Activated CD4-positive, alpha-beta T cell treated with anti-CD3 and anti-CD28 coated beads for 1 hour (primary cell): Measurements from ENCODE around the gene NECAP2.

ENCODE experiments used
- DNase-seq: peaks from one replicate; pipeline ENCODE4 v3.0.0-alpha.2; 2020

The NECAP2 gene, protein sequence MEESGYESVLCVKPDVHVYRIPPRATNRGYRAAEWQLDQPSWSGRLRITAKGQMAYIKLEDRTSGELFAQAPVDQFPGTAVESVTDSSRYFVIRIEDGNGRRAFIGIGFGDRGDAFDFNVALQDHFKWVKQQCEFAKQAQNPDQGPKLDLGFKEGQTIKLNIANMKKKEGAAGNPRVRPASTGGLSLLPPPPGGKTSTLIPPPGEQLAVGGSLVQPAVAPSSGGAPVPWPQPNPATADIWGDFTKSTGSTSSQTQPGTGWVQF

DNA sequence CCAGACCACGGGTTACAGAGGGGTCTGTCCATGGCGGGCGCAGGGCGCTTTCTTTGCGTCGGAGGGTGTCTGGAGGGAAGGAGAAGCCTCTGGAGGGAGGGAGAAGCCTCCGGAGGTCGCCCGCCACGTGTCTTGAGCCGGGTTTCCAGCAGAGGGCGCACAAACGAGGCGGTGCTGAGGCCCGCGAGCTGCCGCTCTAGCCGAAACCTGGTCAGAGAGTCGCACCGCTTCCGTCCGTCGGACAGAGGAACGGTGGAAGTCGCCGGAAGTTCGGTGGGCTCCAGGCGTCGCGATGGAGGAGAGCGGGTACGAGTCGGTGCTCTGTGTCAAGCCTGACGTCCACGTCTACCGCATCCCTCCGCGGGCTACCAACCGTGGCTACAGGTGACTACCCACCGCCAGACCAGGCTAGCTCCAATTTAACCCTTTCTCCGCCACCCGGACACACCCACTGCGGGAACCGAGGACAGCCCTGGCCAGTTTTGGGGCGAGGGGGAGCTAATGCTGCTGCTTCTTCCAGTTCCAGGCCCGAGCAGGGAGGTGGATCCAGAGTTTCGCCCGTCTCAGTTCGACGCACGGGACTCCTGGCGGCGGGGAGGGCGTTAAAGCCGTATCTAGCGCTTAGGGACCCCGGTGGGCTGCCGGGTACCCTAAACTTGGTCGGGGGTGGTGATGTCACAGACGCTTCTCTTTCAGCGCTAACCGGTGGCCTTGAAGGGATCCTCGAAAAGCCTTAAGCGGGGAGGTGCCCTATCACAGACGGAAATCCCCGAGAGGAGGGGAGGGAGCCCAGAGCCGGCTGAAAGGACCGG, at the start of gene NECAP2:
TSS of gene NECAP2 (plus strand) at position 255 of the 812 bp plus-strand sequence. CDS start at position 293, 38 bp downstream.
- DNase-seq = peak; percentile 87

DNA sequence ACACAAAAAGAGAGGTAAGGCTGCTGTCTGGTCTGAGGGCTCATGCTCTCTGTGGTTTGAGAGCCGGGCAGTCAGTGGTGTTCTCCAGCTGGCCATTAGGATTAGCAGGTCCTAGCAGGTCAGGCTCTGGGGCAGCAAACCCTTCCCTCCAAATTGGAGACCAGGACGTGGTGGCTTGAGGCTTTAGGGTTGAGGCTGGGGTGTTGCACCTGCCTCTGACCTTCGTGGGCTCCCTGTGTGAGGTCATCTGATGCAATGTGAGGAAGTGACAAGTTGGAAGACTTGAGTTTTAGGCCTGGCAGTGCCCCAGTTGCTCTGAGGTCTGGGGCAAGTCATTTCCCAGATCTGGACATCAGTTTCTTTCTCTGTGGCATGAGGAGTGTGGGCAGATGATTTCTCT, 49.1 kb upstream of the NECAP2 start:
- DNase-seq = no peak

DNA sequence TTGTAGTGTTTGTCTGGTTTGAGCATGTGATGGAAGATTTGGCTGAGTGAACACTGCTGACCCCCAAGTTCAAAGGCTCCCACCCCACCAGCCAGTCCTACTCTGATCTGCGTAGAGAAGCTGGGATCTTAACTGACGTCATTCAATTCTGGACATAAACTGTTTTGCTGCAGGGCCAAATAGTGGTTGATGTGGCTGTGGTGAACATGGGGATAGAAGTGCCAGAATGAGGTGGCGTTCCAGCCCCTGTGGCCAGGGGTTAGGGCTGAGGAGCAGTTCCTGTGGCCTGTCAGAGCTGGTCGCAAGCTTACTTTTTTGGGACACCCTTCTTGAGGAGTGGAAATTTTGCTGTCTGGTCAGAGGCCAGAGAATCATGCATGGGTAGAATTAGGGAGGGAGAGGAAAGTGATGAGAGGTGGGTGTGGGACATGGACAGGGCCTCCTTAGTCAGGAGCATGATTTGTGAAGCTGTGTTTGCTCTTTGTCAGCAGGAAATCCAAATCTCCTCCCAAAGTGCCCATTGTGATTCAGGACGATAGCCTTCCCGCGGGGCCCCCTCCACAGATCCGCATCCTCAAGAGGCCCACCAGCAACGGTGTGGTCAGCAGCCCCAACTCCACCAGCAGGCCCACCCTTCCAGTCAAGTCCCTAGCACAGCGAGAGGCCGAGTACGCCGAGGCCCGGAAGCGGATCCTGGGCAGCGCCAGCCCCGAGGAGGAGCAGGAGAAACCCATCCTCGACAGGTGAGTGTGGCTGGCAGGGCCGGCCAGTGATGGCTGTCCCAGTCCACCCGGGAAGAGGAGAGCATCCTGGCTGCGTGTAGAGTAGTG, 47.6 kb upstream of the NECAP2 start:
- no peak for DNase-seq

DNA sequence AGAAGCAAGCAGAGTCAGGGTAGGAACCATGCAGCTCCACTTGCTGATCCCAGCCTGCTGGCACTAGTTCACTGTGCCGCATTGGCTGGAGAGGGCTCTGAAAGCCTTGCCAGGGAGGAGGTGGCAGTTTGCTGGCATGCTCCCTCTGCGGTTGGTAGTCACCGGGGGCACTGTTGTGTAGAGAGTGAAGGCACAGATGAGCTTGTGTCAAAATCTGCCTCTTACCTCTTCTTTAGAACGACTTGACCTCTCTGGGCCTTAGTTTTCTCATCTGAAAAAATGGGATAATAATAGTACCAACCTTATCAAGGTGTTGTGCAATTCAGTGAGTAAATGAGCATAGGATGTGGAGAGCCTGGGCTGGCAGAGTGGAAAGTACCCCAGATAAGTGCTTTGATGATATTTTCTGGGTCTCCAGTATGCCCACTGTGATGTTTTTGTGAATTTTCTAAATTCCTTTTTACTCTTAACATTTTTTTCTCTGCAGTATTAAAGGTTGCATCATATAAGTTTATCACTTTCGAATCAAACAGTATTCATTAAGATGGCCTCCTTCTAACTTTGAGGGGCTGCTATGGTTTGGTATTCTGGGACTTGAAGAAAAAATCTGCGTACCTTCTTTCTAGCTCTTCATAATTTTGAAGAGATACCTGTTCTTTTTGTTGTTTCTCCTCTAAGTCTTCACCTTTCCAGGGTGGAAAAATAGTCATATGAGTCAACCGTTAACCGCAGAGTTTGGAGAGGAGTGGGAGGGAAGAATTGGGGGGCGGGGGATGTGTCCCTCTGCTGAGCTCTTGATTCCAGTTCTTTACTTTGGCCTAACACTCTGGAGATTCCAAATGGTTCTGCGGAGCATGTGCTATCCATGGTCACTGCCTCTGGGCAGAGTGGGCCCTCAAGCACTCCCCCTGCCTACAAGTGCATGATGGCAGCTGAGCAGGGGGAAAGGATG, 46.7 kb upstream of the NECAP2 start:
- no peak for DNase-seq

DNA sequence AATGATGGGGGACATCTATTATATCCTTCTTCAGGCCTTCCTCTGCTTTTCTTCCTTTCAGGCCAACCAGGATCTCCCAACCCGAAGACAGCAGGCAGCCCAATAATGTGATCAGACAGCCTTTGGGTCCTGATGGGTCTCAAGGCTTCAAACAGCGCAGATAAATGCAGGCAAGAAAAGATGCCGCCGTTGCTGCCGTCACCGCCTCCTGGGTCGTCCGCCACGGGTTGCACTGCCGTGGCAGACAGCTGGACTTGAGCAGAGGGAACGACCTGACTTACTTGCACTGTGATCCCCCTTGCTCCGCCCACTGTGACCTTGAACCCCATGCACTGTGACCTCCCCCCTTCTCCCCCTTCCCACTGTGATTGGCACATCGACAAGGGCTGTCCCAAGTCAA, 45.5 kb upstream of the NECAP2 start:
- no peak for DNase-seq

DNA sequence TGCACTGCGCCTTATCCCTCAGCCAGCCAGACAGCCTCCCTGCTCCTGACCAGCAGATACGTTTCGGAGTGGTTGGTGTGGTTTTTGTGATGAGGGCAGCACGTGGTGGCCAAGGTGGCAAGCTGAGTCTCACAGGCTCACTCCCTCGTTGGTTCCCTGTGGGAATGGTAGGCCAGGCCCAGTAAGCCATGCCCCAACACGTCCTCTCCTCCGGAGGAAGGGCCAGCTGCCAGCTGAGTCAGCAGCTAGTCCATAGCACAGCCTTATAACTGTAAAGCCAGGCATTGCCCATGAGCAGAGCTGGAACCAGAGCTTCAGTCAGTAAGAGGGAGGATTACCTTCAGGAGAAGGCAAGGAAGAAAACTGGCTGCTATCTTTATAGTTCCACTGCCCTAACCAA, 43.9 kb upstream of the NECAP2 start:
- DNase-seq = no peak

DNA sequence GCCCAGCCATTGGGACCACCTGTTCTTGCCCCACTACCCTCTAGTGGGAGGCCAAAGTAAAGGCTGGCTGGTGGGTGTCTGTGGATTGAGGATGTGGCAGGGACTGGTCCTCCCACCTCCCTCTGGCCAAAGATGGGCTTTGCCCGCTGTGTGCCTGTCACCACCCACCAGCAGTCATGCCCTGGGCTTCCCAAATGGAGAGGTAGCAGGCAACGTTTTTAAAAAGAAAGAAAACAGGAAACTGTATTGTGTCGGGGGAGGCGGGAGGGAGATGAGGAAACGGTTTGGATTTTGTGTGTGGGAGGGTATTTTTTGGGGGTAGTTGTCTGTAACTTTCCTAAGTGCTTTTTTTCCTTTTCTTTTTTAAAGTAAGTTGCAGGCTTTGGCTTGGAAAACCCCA, 43.4 kb upstream of the NECAP2 start:
- DNase-seq = no peak

DNA sequence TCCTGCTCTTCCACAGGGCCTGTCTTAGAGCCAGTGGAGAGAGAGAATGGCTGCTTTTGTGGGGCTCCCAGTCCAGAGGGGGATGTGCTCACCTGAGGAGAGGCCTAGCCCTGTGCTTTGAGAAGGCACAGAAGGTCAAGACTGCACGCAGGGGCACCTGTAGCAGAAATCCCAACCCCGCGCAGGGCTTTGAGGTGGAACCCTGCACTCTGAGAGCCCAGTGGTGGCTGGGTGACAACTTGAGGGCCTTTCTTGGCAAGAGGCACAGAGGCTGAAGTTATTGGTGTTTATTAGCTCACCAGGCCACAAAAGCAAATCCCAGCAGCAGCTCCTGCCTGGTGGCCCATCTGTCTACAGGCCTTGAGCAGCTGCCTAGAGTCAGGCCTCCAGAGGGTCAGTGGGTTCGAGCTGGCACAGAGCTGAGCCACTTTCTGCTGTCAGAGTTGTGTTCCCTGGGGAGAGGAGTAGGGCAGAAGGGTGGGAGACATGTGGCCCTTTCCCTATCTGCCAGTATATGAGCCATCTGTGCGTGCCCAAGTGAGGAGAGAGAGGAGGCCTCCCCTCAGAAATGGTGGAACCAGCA, 42.1 kb upstream of the NECAP2 start:
- no peak for DNase-seq

DNA sequence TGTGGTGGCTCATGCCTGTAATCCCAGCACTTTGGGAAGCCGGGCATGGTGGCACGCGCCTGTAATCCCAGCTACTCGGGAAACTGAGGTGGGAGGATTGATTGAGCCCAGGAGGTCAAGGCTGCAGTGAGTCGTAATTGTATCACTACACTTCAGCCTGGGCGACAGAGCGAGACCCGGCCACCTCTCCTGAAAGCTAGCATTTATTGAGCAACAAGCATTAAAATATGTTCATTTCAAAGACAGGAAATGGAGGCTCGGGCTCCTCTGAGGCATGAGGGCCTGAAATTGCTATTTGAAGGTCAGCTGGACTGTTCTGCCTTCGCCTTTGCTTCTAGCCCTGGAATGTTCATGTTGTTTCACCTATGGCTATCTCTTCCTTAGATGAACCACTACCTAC, 37.8 kb upstream of the NECAP2 start:
- DNase-seq = no peak

DNA sequence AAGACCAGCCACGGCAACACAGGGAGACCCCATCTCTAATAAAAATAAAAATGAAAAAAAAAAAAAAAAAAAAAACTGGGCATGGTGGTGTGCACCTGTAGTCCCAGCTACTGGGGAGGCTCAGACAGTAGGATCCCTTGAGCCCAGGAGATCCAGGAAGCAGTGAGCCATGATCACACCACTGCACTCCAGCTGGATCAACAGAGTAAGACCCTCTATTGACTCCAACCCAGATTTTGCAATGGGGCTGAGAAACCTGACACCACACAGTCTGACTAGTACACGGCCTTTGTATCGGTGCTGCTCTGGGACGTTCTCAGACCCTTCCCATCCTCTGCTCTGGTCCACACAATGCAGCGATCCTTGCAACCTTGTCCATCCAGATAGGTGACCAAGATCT, 35.1 kb upstream of the NECAP2 start:
- no peak for DNase-seq

DNA sequence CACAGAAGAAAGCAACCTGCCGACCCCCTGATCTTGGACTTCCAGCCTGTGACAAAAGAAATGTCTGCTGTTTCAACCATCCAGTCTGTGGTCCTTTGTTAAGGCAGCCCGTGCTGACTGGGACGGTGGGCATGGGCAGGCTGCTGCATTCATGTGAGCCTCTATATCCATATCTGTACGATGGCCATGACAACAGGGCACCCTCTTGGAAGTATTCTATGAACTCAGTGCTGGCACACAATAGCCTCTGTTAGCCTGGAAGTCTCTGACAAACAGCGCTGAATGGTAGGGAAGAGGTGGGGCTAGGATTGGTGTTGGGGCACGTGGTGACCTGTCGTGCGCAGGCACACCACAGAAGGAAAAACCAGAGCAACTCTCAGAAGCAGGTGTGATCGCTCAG, 33.7 kb upstream of the NECAP2 start:
- DNase-seq = no peak

DNA sequence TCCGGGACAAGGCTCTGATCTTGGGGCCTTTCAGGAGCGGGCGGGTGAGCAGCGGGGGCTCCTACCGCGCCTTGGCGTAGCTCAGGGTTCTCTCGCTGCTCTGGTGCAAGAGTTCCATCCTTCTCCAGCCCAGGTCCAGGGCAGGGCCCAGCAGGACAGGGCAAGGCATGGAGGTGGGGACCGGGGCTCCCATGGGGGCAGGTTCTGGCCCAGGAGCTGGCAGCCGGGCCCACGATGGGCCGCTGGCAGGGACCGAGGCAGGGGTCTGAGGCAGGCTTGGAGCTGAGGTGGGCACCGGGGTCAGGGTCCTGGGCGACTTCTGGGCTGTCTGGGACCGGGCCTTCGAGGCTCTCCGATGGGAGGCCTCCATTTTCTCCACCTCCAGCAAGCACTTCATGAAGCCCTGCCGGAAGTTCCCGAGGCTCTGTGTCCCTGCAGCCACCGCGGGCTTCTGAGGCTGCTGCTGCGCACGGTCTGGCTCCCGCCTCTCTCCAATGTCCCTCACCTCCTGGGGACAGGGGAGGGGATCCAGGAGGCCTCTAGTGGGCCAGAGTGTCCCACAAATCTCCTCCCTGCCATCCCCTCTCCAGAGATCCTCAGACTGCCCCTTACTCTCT, 30.9 kb upstream of the NECAP2 start:
- no peak for DNase-seq

DNA sequence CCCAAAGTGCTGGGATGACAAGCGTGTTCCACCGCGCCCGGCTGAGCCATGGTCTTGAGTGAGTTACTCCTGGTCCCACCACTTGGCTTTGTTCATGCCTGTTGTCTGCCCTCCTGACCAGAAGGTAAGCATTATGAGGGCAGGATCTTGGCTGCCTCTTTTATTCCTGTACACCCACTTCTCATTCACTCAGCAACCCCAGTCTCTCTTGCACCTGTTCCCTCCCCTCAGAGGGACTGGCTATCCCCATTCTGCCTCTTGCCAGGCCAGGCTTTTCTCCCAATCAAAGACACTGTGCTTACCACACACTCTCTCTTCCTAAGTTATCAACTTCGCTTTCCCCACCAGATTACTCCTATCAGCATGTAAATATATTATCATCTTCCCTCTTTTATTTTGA, 29.7 kb upstream of the NECAP2 start:
- no peak for DNase-seq

DNA sequence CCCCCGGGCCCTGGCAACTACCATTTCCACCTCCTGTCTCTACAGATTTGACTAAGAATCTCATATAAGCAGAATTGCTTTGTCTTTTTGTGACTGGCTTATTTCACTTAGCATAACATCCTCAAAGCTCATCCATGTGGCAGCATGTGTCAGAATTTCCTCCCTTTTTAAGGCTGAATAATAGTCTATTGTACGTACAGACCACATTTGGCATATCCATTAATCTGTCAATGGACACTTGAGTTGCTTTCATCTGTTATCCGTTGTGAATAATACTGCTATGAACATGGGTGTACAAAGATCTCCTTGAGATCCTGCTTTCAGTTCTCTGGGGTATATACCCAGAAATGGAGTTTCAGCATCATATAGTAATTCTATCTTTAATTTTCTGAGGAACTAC, 27.3 kb upstream of the NECAP2 start:
- no peak for DNase-seq

DNA sequence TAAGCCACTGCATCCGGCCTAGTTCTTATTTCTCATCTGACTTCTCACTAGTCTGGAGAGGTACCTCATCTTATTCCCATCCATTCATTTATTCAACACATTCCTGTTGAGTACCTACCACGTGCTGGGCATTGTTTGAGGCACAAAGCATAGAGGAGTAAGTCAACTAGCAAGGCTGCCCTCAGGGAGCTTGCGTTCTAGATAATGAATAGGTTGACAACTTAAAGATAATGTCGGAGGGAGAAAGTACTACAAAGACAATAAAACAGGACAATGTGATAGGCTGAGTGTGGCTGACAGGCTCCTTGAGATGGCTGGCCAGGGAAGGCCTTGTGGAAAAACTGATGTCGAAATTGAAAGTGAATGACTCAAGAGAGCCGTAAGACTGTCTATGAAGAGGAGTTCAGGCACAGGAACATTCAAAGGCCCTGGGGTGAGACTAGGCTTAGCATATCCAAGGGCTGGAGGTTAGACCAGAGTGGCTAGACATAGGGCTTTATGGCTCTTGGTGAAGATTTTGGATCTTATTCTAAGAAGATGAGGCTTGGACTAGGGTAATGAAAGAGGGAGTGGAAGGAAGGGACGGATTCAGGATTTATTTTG, 21.6 kb upstream of the NECAP2 start:
- DNase-seq = no peak

DNA sequence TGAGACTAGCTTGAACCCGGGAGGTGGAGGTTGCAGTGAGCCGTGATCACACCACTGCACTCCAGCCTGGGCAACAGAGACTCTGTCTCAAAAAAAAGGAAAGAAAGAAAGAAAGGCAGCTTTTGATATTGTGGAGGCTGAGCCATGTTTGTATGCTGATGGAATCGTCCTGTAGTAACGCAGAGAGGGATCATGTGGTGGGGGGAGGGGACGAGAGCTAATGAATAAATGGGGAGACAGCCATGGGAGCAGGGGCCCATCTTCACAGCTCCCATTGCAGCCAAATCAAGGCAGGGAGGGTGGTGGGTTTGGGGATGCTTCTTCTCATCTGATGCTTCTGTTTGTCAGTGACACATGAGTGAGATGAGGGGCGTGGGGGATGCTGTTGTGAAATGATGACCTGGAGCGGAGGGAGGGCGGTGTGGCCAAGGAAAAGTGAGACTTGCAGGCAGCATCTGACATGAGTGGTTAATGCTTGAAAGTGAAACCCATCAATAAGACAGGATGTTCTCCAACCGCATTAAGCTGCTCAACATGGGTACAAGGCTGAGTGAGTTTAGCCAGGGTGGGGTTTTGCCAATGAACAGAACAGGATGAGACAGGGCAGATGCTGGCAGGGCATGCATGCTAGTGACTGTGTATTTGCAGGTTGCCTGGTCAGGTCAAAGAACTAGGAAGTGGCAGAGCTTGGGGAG, 20.0 kb upstream of the NECAP2 start:
- peak; percentile 24 for DNase-seq

DNA sequence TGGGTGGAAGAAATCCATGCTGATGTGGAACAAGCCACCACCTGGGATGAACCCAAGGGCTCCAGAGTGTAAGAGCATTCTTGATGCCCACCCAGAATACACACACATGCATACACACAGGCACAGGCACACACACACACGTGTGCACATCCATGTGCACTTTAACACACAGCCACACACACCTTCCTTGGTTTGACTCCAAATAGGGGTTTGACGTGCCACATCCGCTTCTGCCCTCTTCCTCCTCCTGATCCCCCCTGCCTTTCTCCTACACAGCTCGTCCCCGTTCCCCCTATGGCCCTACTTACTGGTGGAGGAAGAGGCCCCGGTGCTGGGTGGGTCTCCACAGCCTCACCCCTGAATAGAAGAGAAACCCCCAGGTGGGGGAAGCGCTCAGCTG, 19.3 kb upstream of the NECAP2 start:
- no peak for DNase-seq

DNA sequence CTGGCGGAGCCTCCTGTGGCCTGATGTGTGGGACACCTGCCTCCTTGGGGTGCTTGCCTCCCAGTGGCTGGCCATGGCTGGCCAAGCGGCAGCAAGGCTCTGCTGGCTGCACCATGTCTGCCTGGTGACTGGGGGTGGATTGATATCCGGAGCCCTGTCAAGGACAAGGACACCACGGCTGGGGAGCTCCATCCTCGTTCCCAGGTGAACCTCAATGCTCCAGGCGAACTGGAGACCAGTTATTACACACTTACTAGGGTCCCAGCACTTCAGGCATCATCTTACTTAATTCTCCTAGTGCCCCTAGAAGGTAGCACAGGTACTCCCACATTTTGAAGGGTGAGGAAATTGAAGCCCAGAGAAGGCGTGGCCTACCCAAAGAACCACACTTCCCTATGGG, 18.5 kb upstream of the NECAP2 start:
- no peak for DNase-seq

DNA sequence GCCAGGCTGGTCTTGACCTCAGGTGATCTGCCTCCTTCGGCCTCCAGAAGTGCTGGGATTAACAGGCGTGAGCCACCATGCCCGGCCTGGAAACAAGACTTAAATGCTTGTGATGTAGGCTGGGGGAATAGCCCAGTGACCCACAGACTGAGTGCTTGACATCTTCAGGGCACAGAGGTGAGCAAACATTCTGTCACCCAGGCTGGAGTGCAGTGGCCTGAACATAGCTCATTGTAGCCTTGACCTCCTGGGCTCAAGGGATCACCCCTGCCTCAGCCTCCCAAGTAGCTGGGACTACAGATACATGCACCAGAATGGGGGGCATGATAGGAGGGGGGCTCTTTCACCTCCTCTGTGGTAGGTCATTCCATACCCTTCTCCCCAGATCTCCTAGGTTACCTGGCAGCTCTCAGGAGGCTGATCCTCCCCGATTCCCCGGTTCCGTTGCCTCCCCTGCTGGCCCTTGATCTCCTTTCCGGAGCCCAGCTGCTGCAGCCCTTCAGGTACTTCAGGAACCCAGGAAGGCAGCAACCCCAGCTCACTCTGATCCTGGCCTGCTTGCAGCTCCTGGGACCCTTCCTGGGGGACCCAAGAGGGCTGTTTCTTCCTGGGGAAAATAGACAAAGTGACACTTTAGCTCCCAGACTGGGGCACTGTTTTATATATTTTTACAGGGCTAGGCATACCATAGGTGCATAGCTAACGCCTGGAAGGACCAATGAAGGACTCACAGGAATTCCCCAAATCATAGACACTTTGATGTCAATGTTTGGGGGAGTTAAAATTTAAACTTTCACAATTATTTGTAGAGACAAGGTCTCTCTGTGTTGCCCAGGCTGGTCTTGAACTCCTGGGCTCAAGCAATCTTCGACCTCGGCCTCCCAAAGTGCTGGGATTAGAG, 15.1 kb upstream of the NECAP2 start:
- no peak for DNase-seq

DNA sequence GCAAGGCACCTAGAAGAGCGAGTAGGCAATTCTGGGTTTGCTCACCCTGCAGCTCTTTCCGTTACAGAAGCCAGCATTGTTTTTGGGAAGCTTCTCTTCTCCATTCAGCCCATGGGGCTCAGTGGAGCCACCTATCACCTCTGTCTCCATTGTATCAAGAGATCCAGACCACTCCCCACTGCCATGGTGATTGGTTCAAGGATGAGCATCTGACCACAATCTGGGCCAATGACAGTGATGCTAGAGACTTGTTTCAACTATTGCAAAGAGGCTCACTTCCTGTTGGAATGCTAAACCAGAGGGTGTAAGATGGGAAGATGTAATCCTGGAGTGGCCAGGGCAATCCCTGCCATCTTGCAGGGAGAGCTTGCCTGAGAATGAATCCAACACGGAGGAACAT, 9.9 kb upstream of the NECAP2 start:
- no peak for DNase-seq
